HL-60 (cell line): Measurements from ENCODE around the gene LHX4.
A peak's percentile ranks its signal among the peaks of the same experiment; 100 is the strongest.

Source experiments
- DNase-seq, 2 experiments: peaks; one replicate each; pipeline ENCODE4 v3.0.0-alpha.2; 2010 to 2020; ENCODE audit warnings: low read depth in 1 of 2, low spot score in 1 of 2
- H3K27ac ChIP-seq: fragments of 250-450 bp; sonication (Bioruptor Pico); replicated peaks from 2 replicates; pipeline ENCODE4 v1.5.1; 2020; ENCODE audit warnings: mild to moderate bottlenecking, moderate library complexity
- H3K27me3 ChIP-seq: fragments of 250-450 bp; sonication (Bioruptor Pico); 2 replicates; pipeline ENCODE4 v1.5.1; 2021; ENCODE audit warnings: mild to moderate bottlenecking, moderate library complexity; ENCODE audit not compliant: insufficient read depth, poor library complexity, severe bottlenecking
- H3K4me3 ChIP-seq: replicated peaks from 2 replicates; pipeline ENCODE4 v1.5.1; 2011; ENCODE audit warnings: mild to moderate bottlenecking, control low read depth, low read length; ENCODE audit not compliant: insufficient read depth
- CTCF ChIP-seq: IDR thresholded peaks from one replicate; pipeline ENCODE4 v1.5.1; 2011; ENCODE audit warnings: low read length, control low read depth, inconsistent platforms; ENCODE audit not compliant: insufficient read depth
- GABPA ChIP-seq: IDR thresholded peaks from 2 replicates; pipeline ENCODE4 v1.6.1; 2012; ENCODE audit warnings: low read depth
- POLR2AphosphoS5 ChIP-seq: IDR thresholded peaks from 2 replicates; pipeline ENCODE4 v1.6.1; 2012; ENCODE audit warnings: low read depth
- REST ChIP-seq: IDR thresholded peaks from 2 replicates; pipeline ENCODE4 v1.6.1; 2012; ENCODE audit warnings: low read depth; ENCODE audit not compliant: insufficient replicate concordance
- SPI1 ChIP-seq: IDR thresholded peaks from 2 replicates; pipeline ENCODE4 v1.6.1; 2012; ENCODE audit warnings: low read depth, mild to moderate bottlenecking, borderline replicate concordance
- long read RNA-seq: library from polyadenylated mRNA; unstranded; transcript quantifications from one replicate; pipeline ENCODE4 v2.0.0, GENCODE V29; 2020

The LHX4 gene
- long read RNA-seq, full-length matches to known transcripts: 1 of 4 reads
- long read RNA-seq, partial matches to known transcripts: 0 of 4 reads
- long read RNA-seq, other reads (novel, unspliced or antisense): 3 of 4 reads

- H3K27ac ChIP-seq: no peak within 1 kb of the TSS
- TF ChIP-seq CTCF (no peak), REST (no peak), SPI1 (no peak), GABPA (no peak), POLR2AphosphoS5 (no peak)
- H3K27me3 ChIP-seq: peaks cover 48% of the 10 kb centered on the region
Observed at GRCh38 chr1:180229483-180230415, at the start of gene LHX4. Gene LHX4, plus strand, starts transcription at chr1:180230264. Its CDS starts 266 bp downstream, at chr1:180230530.

GRCh38 chr1:180181048-180181447 lies 49.0 kb upstream of the LHX4 start:
- TF ChIP-seq CTCF: no peak
- TF ChIP-seq SPI1: no peak
- no peak for TF ChIP-seq POLR2AphosphoS5
- TF ChIP-seq REST: no peak
- no peak for TF ChIP-seq GABPA
- DNase-seq: no peak
- H3K4me3 ChIP-seq: no peak overlapping the region
- no peaks in the 10 kb centered on the region for H3K27me3 ChIP-seq
- H3K27ac ChIP-seq: no peak overlapping the region

More at GRCh38 chr1:180229483-180230415, at the start of gene LHX4:
- peak in 1 of 2 experiments; percentile 50 for DNase-seq
- peak within 1 kb of the TSS; percentile 62 for H3K4me3 ChIP-seq

- H3K27me3 ChIP-seq: no peaks in the 10 kb centered on the region
- no peak for DNase-seq
- no peak for TF ChIP-seq CTCF
- no peak for TF ChIP-seq SPI1
- no peak for TF ChIP-seq POLR2AphosphoS5
- no peak for TF ChIP-seq REST
- no peak for TF ChIP-seq GABPA
- H3K27ac ChIP-seq: no peak overlapping the region
- no peak overlapping the region for H3K4me3 ChIP-seq
Observed at GRCh38 chr1:180181996-180182642, 47.9 kb upstream of the LHX4 start.
